GM12873 (cell line): ENCODE data around the gene POLG.

Experiments used
- TF ChIP-seq, protein P1 (sequence below): IDR thresholded peaks from 2 replicates; pipeline ENCODE4 v1.5.1; 2012; ENCODE audit warnings: low read depth, mild to moderate bottlenecking, moderate library complexity, low read length, control low read depth; ENCODE audit not compliant: insufficient read depth; ENCODE audit errors: missing control alignments

The POLG gene

DNA sequence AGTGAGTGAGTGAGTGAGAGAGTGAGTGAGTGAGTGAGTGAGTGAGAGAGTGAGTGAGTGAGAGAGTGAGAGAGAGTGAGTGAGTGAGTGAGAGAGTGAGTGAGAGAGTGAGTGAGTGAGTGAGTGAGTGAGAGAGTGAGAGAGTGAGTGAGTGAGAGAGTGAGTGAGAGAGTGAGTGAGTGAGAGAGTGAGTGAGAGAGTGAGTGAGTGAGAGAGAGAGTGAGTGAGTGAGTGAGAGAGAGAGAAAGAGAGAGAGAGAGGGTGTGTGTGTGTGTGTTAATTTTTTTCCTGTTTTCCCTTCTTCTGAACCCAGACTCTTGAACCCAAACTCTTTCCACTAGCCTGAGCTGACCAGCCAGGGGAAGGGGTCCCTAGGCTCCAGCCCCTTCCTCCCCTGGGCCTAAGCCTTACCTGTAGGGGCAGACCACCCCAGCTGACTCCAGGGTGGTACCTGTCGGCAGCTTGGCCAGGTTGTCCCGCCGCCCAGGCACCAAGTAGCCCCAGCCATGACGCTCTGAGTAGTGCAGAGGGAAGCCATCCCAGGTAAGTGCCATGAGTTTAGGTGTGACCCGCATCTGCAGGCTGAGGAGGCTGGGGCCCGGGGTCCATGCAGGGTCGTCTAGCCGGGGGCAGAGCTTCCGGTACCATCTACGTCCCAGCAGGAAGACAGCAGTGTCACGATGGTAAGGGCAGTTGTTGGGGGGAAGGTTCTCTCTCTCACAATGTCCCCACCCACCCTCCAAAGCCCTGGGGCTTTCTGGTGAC, 9.4 kb downstream of the POLG start:
- TF ChIP-seq, protein P1, sequence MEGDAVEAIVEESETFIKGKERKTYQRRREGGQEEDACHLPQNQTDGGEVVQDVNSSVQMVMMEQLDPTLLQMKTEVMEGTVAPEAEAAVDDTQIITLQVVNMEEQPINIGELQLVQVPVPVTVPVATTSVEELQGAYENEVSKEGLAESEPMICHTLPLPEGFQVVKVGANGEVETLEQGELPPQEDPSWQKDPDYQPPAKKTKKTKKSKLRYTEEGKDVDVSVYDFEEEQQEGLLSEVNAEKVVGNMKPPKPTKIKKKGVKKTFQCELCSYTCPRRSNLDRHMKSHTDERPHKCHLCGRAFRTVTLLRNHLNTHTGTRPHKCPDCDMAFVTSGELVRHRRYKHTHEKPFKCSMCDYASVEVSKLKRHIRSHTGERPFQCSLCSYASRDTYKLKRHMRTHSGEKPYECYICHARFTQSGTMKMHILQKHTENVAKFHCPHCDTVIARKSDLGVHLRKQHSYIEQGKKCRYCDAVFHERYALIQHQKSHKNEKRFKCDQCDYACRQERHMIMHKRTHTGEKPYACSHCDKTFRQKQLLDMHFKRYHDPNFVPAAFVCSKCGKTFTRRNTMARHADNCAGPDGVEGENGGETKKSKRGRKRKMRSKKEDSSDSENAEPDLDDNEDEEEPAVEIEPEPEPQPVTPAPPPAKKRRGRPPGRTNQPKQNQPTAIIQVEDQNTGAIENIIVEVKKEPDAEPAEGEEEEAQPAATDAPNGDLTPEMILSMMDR: no peak

DNA sequence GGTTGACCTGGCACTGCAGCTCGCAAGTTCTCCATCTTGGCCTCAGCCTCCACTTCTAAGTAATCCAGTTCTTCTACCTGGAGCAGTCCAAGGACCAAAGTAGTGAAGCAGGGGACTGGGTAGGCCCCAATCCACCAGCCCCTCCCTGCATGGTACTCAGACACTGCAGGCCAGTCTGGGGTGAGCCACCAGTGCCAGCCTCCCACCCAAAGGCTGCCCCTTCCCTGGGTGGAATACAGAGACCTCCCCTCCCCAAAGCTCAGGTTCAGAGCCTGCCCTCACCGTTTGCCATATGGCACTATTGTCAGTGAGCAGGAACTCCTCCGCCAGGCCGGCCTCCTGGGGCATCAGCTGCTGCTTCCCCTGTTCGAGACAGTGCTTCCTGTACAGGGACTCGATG, 10.8 kb downstream of the POLG start:
- TF ChIP-seq, protein P1: no peak

DNA sequence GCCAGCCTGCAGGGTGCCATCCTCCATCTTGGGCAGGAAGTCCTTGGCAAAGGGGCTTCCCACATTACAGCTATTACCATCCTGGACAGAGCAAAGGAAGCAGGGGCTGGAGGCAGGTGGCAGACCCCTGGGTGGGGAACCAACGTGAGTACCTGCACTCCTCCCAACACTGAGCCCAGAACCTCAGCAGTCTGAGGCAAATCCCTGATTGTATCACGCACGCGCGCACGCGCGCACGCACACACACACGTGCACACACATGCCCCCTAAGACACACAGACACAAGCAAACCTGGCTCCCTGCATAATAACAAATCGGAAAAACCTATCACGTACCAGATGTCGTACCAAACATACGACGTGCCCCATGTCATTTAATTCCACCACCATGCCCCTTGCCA, 11.8 kb downstream of the POLG start:
- TF ChIP-seq, protein P1: no peak

DNA sequence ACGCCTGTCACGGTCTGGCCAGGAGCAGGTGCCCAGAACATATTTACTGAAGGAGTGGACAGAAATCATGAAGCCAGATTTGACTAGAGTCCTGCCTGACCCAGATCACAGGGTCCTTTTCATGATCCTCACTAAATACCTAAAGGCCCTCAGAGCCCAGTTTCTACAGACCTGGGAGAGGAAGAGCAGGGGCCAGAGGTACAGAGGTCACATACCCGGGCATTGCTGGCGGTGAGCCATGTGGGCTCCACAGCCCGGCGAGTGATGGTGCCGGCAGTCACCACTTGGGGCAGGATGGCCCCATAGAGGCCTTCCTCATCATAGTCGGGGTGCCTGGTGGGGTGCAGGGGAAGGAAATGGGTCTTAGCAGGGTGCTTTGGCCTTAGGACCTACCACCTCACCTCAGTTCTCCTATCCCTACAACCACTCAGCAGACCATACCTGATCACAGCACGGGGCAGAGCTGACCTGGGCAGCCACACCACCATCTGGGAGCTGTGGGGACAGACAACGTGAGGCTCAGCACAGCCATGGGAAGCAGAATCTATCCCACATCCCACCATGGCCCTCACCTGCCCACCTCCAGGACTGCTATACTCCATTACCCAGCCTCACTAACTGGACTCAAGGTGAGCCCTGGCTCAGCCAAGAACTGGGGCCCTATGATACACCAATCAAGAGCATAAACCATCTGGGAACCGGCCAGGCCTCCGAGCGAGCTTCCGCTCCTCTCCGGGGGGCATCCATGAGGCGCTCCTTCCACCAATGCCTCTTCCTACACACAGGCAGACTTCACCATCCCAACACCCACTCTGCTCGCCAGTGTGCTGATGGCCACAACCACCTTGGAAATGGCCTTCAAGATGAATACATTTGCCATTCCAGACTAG, 12.9 kb downstream of the POLG start:
- TF ChIP-seq, protein P1: peak; percentile 28

DNA sequence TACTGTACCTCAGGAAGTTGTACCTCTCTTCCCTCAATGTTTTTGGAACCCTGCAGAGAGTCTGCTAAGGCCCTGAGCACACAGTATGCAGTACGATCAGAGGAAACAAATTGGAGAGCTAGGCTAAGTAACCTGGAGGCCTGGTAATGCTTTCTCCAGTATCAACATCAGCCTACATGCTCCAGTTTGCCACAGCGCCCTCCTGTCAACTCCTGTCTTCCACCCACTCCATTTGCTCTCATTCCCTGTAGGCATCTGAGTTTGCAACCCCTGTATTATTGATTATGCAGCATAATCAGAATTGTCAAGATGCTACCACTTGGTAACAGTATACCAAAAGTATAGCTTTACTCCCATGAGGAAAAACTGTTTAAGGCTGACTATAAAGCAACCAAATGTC, 14.4 kb downstream of the POLG start:
- TF ChIP-seq, protein P1: no peak

DNA sequence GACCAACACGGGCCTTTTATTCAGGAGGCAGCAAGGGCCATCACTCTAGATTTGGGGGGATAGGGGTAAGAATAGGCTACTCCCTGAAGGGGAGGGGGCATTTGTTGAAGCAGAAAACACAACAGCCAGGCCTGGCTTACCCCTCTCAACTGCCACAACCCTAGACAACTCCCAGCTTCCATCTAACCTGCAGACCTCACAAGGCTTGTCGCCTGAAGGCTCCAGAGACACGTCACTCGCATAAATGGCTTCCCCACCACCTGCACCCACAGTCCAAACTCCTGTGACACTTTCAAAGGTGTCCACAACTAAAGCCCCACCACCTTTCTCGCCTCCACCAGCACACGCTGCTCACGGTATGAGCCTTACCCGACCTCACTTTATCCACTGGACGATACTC, 14.9 kb downstream of the POLG start:
- TF ChIP-seq, protein P1: no peak

DNA sequence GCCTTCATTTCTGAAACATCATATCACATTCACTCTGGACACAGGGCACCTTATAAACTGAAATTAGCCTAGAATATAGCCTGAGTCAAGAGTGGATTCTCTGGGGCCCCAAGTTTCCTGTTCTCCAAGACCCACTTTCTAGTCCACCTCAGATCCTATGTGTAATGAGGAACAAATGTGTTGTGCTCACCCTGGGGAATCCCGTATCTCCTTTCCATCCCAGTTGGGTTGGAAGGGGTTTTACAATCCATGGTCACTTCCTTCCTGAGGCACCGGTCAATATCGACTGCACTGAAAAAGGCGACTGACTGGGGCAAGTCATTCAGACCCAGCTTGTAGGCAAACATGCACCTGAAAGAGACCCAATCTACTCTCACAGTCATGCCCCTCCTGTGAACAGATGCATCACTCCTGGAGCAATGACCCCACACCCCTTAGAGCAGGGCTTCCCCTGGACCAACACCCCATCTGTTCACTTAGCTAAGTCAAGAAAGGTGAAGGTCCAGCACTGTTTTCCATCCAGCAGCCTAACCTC, 17.4 kb downstream of the POLG start:
- TF ChIP-seq, protein P1: no peak
